ENCODE data around the gene TSHB. TPM values are rescaled to one million over a fixed set of nuclear protein-coding genes. Genes with fewer than 3 reads are reported as not detected.

Gene TSHB
- total RNA-seq: not detected in 2 replicates

GRCh38 chr1:115029526-115029925 is at the start of gene TSHB:
TSHB (plus strand) TSS chr1:115029826; CDS start chr1:115033363, 3,537 bp downstream.

Other genes starting within 250 kb of the TSHB start
- 51.9 and 53.7 TPM in 2 replicates for gene SIKE1, start 249.1 kb upstream of the TSHB start, total RNA-seq
- not detected in 2 replicates for gene SYCP1, start 175.0 kb upstream of the TSHB start, total RNA-seq
- 1.1 and 2.0 TPM in 2 replicates for gene TSPAN2, start 59.7 kb downstream of the TSHB start, total RNA-seq

Measured in thoracic aorta endothelial cell (primary cell).